NCI-H146 treated with DMSO at 0.1 percent for 48 hours (cell line): ENCODE data around the gene FHIT.

Experiments used
- DNase-seq: peaks from one replicate; lab custom pipeline; 2025; ENCODE audit not compliant: unreplicated experiment; lab: John Stamatoyannopoulos, UW

Gene FHIT

DNA sequence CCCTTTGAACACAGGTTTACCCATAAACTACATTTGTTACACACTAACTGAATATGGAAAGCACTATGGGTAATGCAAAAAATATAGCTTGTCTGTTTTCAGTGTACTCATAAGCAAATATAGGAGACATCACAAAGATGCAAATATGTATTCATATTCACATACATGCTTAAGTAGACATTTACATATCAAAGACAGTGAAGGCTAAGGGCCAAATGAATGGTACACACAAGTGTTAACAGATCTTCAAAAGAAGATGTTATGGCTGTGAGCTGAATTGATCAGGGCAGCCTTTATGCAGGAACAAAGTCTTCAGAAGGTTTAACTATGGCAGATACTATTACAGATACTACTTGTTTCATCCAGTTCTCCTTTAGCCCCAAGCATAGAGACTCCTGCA is 384.1 kb downstream of the FHIT start:
- no peak for DNase-seq

GRCh38 chr3:60856257-60857046 is 394.8 kb downstream of the FHIT start:
- no peak for DNase-seq

- DNase-seq, result no peak
Observed at GRCh38 chr3:60855250-60855649, 396.0 kb downstream of the FHIT start.

GRCh38 chr3:60854791-60855190 is 396.5 kb downstream of the FHIT start:
- DNase-seq, result no peak

GRCh38 chr3:60847791-60848190 is 403.5 kb downstream of the FHIT start:
- DNase-seq, result no peak

DNA sequence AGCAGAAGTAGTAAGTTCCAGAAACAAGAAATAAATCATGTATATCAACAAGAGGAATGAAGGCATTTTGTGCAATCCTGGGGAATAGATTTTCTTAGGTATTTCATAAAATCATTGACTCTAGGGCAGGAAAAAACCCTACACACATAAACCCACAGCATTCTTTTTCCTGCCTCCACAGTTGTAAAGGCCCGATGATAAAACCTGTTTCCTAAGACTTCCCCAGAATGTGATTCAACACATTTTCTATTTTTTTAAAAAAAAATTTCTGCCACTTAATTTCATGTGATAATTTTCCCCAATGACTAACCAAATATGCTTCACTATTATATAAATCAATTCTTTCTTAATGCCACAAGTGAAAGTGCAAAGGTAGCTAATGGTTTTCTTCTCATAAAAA is 407.0 kb downstream of the FHIT start:
- no peak for DNase-seq

- no peak for DNase-seq
Observed at GRCh38 chr3:60841355-60841754, 409.9 kb downstream of the FHIT start.

- DNase-seq, result no peak
Observed at GRCh38 chr3:60839246-60839645, 412.0 kb downstream of the FHIT start.

DNA sequence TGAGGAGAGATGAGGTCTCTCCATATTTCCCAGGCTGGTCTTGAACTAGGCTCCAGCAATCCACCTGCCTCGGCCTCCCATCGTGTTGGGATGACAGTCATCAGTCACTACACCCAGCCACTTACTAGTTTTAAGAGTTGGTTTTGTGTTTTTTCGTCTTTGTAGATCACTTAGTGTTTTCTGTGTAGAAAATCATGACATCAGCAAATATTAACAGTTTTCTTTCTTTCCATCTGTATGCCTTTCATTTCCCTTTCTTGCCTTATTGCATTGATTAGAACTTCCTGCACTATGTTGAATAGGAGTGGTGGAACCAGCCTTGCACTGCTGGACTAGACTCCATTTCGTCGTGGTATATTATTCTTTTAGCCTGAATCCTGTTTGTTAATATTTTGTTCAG is 415.5 kb downstream of the FHIT start:
- no peak for DNase-seq

DNA sequence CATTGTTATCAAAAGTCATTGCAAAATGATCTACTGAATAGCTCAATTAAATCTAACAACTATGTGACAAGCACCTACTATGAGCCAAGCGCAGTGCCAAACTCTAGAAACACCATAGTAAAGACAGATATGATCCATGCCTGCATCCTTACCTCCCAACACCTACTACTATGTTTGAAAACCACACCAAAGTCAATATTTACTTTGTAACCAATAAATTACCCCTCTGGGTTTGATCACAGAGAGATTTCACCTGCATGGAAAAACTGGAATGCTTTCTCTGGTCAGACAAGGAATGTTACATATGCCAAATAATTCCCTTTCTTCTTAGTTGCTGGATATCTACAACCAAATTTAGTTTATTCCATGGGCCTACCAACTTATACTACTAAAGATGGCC is 422.2 kb downstream of the FHIT start:
- DNase-seq, result peak; percentile 59

GRCh38 chr3:60827666-60828065 is 423.6 kb downstream of the FHIT start:
- no peak for DNase-seq

- no peak for DNase-seq
Observed at GRCh38 chr3:60826511-60826910, 424.7 kb downstream of the FHIT start.

DNA sequence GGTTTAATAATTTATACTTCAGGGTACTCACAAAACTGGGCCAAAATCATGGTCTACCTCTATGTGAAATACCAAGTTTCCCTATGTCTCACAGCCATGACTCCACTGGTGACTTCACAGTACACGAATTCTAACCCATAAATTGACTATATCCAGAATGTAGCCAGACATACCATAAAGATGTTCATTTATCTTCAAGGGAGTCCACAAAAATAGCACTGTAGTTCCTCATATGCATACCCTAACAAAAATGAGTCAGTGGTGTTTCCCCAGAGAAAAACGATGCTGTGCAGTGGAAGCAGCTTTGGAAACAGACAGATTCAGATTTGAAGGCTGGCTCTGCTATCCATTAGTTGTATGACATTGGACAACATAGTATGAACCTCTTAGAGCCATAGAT is 438.8 kb downstream of the FHIT start:
- DNase-seq, result no peak

DNA sequence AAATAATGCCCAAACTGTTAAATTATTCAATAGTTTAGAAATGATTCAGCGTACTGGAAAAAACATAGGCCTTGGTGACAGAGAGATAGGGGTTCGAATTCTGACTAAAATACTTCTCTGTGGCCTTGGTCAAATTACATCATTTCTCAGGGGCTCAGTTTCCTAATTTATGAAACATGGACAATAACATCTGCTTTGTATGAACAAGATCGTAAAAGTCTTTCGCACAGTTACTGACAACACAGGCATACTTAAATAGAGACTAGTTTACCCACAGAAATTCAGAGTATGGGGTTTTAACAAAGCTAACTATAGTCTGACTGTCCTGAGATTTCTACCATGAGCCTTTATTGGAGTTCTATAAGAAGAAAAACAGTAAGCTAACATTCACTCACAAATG is 440.4 kb downstream of the FHIT start:
- no peak for DNase-seq

DNA sequence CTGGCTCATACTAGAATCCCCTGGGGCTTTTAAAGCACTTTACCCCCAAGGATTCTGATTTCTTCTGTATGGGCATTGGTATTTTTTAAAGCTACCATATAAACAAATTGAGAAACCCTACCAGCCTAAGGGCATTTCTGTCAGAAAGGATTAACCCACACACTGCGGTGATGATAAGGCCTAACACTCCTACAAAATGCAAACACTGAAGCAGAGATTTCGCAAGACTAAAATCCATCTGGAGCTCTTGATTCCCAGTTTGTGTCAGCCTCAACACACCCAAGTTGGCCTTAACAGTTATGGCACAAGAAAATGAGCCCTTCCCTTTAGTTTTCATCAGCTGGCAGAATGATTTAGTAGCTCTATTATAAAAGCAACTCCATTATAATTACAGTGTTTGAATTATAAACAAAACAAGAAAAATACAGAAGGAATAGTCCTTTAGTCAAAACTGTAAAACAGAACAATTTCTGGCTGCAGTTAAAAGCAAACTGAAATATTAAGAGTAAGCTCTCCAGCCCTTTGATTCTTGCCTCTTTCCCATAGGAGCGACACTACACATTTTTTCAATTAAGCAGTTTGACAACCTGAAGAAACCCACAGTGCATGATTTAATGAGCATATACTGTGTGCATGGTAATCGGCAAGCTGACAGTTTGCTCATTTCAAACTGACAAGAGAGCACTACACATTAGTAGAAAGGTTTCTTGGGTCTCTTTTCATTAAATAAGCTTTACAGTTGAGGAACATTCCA is 441.2 kb downstream of the FHIT start:
- no peak for DNase-seq

GRCh38 chr3:60803216-60804173 is 447.8 kb downstream of the FHIT start:
- no peak for DNase-seq

DNA sequence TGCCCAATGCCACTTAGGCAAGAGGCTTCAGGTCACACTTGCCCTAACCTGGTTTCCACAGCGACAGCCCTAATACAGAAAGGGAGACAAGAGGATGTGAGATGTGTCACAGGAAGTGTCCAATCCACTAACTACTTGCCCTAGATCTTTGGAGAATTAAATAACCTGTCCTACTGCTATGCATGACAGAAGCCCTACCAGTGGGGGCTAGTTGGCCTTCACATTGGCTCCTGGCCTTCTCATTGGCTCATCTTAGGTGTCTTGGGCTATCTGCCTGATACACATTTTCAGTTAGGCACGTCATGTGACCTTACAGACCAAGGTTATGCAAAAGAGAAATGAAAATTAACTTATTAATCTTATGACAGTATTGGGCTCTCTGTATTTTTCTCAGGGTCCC is 449.9 kb downstream of the FHIT start:
- DNase-seq, result no peak

DNA sequence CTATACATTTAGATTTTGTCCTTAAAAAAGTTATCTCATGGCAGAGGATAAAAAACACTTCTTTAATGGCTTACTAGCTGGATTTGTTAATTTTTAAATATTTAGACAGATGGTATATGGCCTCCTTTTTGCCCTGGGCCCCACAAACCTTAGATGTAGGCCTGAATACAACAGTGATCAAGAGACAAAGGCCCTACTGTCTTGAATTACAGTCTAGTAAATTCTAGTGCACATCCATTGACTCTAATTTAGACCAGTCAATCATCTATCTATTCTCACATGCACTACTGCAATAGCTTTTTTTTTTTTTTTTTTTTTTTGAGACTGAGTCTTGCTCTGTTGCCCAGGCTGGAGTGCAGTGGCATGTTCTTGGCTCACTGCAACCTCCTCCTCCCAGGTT is 452.8 kb downstream of the FHIT start:
- no peak for DNase-seq

DNA sequence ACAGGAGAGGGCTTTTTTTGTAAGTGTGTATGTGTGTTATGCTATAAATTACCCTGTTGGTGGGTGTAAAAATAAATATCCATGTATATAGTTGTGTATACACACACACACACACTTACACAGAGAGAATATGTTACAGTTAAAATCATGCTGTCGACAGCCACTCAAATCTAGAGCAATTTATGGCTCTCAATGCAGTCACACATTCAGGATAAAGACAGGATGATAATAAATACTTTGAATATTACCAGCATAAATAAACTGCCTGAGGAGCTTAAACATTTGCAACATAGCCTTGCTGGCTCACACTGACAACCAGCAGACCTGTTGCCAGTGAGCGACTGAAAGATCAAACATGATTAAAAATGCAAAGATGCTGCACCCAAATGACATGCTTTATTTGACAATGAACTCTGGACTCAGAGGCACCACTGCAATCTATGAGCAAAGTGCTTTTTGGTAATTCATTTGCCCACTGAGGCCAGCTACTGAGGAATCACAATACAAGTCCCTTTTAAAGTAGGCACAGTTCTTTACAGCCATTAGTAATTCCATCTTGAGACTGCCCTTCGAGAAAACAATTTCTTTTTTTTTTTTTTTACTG is 458.9 kb downstream of the FHIT start:
- DNase-seq, result no peak

DNA sequence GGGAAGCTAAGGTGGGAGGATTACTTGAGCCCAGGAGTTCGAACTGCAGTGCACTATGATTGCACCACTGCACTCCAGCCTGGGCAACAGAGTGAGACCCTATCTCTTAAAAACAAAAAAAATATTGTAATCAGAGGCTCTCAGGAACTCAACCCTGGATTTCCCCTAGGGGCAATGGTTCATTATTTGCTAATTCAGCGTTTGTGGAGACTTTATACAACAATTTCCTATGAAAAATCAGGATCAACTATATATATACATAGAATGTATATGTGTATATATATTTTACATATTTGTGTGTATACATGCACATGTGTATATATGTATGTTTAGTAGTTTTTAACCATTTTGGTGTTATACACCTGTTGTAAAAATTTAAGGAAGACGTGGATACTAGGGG is 463.1 kb downstream of the FHIT start:
- DNase-seq, result no peak

GRCh38 chr3:60781935-60782334 is 469.3 kb downstream of the FHIT start:
- DNase-seq, result no peak
